ENCODE data around the gene MGAT5B.

GRCh38 chr17:76915840-76916510 is 47.8 kb downstream of the MGAT5B start:
- TF ChIP-seq CREB1 (CRISPR knock-in tag; IDR thresholded peaks at IDR 0.05; ENCODE audit: low read depth) (no peak), EZH2phosphoT487 (IDR thresholded peaks at IDR 0.05; ENCODE audit: unreplicated experiment) (no peak), CTCF (conservative IDR thresholded peaks at IDR 0.05; ENCODE audit: low read depth in 2 of 2) (no peak), REST (IDR thresholded peaks at IDR 0.05; ENCODE audit: unreplicated experiment) (no peak), POLR2AphosphoS5 (IDR thresholded peaks at IDR 0.05; ENCODE audit: low read depth) (no peak), ZNF331 (CRISPR knock-in tag; IDR thresholded peaks at IDR 0.05; ENCODE audit: low read depth) (no peak), EZH2 (IDR thresholded peaks at IDR 0.05; ENCODE audit: low read depth, unreplicated experiment) (no peak)
